22Rv1 (cell line): Measurements from ENCODE around the gene ARSJ.

ENCODE experiments used
- H3K27ac ChIP-seq: fragments of 450-650 bp; 2 replicates; pipeline ENCODE4 v1.5.1; 2017
- ZFX ChIP-seq: fragments of 450-650 bp; IDR thresholded peaks from 2 replicates; pipeline ENCODE4 v1.6.1; 2017; ENCODE audit warnings: antibody characterized with exemption, borderline replicate concordance
- TF ChIP-seq, protein P1 (sequence below): fragments of 450-650 bp; IDR thresholded peaks from 2 replicates; pipeline ENCODE4 v1.5.1; 2017; ENCODE audit warnings: mild to moderate bottlenecking

Gene ARSJ

DNA sequence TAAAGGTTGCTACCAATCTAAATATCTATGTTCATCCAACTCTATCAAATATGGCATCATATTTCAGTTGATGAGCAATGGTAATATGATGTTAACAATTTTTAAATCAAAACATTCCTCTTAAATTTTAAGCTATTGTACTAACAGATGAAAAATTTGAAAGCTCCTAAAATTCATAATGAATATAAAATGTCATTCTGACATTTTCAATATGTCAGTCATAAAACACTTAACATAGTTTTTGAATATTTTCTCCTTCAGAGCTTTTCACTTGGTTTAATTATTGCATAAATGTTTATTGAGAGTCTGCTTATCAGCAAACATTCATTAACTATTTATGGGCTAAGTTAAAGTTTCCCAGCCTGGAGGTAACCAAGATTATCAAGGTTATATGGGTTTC lies 11.8 kb downstream of the ARSJ start:
- no peak overlapping the region for H3K27ac ChIP-seq
- TF ChIP-seq, protein P1, sequence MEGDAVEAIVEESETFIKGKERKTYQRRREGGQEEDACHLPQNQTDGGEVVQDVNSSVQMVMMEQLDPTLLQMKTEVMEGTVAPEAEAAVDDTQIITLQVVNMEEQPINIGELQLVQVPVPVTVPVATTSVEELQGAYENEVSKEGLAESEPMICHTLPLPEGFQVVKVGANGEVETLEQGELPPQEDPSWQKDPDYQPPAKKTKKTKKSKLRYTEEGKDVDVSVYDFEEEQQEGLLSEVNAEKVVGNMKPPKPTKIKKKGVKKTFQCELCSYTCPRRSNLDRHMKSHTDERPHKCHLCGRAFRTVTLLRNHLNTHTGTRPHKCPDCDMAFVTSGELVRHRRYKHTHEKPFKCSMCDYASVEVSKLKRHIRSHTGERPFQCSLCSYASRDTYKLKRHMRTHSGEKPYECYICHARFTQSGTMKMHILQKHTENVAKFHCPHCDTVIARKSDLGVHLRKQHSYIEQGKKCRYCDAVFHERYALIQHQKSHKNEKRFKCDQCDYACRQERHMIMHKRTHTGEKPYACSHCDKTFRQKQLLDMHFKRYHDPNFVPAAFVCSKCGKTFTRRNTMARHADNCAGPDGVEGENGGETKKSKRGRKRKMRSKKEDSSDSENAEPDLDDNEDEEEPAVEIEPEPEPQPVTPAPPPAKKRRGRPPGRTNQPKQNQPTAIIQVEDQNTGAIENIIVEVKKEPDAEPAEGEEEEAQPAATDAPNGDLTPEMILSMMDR: no peak
- no peak for TF ChIP-seq ZFX

DNA sequence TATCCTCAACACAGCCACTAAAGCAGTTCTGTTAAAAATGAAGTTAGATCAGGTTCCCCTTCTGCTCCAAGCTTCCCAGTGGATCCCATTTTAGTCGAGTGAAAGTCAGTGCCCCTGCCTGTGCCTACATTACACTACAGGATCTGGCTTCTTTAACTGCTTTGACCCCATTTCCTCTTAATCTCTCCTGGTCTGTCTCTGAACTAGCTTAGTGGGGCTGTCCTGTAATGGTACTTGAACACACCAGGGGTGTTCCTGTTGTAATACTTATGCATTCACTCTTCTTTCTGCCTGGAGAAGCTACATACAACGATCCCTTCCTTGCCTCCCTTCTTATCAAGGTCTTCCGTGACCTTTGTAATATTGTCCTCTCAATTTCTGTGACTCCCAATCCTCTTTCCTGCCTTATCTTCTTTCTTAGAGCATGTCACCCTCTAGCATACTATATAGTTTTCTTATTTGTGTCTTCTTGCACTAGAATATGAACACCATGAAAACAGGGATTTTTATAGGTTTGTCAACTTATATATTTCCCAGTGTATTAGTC lies 16.7 kb downstream of the ARSJ start:
- no peak overlapping the region for H3K27ac ChIP-seq
- TF ChIP-seq, protein P1: no peak
- TF ChIP-seq ZFX: no peak

DNA sequence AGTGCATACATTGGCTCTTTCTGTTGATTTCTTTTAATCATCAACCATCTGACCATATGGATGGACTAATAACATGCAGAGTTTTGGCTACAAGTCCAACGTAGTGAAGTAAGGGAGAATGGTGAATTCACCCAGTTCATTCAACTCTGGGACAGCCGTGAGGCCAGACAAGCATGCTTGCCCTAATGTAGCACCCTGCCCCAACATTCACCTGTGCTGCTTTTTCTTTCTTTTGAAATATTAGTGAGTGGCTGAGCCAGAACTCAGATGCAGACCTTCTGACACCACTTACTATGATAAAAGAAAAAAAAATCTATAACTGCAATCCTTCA lies 17.5 kb downstream of the ARSJ start:
- H3K27ac ChIP-seq: no peak overlapping the region

DNA sequence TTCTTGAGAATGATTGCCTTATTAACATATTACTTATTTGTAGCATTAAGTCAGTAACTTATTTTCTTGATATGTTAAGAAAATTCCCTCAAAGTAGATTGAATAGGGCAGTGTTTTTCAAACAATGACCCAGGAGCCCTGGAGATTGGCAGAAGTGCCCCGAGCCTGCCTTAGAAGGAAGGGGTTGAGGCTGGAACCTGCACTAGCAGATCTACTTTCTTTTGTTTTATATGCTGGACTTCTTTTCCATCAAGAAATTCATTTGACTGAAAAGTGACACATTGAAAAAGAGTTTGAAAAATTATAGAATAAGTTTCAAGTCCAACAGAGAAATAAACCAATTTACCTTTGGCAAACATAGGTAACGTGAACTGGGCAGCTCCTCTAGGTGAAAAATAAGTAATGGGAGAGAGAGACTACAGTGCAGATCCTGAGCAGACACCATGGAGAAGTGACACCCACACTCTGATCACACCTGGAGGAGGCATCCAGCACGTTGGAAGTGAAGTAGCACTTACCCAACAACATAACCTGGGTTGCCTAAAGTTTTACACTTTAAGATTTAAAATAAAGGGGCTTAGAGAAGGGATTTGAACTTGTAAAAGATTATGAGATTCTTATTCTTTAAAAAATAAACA lies 18.6 kb downstream of the ARSJ start:
- H3K27ac ChIP-seq: peak overlapping the region; percentile 81; the same call in 1 of the 2 replicates
- TF ChIP-seq ZFX: no peak
- TF ChIP-seq, protein P1: no peak

More for the DNA sequence above, 17.5 kb downstream of the ARSJ start:
- TF ChIP-seq, protein P1: no peak
- TF ChIP-seq ZFX: no peak

DNA sequence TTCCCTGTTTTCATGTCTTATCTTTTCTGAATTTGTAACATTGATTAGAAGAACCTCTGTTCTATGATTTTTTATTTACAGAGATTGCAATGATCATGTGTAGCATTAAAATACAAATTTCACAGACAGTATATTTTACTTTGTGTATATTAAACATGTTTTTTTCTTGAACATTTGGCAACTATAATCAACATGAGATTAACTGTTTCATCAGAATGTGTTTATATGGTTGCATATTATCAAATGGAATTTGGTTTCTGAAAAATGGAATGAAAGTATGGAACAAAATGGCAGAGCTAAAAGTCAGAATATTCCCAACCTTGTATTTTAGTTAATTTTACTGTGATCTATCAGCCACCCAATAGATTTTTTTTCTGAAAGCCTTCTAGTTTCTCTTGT lies 19.9 kb downstream of the ARSJ start:
- H3K27ac ChIP-seq: peak overlapping the region; percentile 81

DNA sequence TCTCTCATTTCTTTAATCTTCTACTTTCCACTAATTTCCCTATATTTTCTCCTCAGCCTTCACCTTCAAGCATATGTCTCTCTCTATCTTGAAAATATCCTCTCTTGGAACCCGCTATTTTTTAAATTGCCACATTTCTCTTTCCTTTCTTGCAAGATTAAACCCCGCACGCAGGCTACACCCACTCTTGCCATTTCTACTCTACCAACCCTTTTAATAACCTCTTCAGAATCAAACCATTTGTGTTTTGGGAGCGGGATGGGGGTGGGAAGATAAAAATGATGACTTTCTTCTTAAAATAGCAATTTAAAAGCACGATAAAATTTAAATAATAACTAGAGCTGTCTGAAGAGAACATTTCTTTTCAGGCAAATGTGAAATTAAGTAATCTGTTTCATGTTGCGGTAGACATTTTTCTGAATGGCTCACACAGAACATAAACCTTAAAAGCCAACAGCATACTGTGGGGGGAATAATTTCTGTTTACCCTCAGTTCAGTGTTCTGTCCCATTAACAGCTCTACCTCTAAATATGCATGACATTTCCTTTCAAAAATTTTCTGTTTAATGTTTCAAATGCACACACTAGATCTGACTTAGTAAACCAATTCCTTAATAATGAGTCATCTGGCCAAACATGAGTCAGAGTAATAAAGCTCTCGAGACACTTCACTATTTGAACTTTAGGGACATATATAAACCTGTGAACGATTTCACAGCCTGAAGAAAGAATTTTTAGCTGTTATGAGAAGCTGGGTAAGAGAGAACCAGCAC lies 20.5 kb downstream of the ARSJ start:
- peak overlapping the region; percentile 81 for H3K27ac ChIP-seq
- no peak for TF ChIP-seq ZFX

More for the DNA sequence above, 19.9 kb downstream of the ARSJ start:
- TF ChIP-seq, protein P1: no peak

DNA sequence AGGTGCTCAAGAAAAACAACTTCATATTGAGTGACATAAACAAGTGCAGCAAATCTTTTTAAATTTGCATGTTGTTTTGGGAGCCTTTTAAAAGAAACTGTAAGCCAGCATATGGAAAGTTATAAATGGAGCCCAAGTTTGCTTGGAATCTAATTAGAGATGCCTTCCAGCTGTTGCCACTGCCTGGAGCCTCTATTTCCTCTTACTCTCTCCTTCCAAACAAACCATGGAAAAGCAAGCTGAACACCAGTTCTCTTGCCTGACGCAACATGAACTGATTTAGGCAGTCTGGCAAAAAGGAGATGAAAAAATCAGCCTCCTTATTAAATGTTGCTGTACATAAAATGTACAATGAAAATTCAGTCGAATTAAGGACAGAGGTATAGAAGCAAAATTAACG lies 21.5 kb downstream of the ARSJ start:
- peak overlapping the region; percentile 81 for H3K27ac ChIP-seq
- TF ChIP-seq, protein P1: no peak
- TF ChIP-seq ZFX: no peak
